NCI-H510A treated with DMSO at 0.1 percent for 48 hours (cell line): ENCODE results near the gene HACD3.
"Not testable (repeated sequence)": the region's sequence is repeated elsewhere in the genome, so short reads cannot be mapped to it uniquely, and the experiment has no call there.

Source experiments
- DNase-seq: peaks from one replicate; lab custom pipeline; 2025; lab: John Stamatoyannopoulos, UW

Gene HACD3

DNA sequence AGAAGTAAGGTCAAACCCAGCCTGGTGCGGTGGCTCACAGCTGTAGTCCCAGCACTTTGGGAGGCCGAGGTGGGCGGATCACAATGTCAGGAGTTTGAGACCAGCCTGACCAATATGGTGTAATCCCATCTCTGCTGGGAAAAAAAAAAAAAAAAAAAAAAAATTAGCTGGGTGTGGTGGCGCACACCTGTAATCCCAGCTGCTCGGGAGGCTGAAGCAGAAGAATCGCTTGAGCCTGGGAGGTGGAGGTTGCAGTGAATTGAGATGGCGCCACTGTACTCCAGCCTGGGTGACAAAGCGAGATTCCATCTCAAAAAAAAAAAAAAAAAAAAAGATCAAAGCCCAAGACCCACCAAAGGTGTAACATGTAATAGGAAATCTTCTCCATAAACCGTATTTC, 19.0 kb downstream of the HACD3 start:
- DNase-seq = not testable (repeated sequence)

DNA sequence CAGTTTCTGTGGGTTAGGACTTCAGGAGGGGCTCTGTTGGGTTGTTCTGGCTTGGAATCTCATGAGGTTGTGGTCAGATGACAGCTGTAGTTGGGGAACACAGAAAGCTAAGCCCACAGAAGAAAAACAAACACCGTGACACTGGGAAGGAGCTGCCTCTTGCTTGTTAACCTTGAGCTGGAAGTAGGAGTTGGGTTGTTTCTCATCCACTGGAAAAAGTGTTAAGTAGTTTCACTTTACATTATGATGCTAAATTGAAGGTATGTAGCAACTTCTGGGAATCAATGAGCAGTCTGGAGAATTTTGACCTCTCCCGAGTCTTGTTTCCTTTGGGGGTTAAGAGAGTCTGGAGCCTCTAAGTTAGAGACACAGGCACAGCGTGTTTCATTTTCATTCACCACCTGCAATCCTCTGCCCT, 20.4 kb downstream of the HACD3 start:
- DNase-seq = no peak

DNA sequence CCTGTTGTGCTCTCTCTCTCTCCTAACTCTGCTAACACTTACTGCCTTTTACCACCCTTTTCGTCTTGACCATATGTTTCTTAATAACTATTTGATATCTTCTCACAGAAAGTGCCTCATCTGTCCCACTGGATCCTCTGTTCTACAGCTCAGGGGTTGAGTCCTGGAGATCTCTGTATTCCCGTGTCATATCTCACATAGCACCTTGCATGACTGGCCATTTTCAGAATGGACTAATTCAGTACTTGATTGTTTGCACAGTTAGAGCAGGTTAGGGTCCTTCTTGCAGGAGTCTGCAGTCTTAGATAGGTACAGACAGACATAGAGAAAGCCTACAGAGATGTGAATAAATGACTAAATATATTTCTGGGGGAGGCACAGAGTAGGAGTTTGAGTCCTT, 20.9 kb downstream of the HACD3 start:
- no peak for DNase-seq

DNA sequence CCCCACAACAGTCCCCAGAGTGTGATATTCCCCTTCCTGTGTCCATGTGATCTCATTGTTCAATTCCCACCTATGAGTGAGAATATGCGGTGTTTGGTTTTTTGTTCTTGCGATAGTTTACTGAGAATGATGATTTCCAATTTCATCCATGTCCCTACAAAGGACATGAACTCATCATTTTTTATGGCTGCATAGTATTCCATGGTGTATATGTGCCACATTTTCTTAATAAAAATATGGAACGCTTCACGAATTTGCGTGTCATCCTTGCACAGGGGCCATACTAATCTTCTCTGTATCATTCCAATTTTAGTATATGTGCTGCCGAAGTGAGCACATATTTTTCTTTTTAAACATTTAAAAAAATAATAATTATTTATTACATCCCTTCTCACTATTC, 22.6 kb downstream of the HACD3 start:
- DNase-seq = not testable (repeated sequence)

DNA sequence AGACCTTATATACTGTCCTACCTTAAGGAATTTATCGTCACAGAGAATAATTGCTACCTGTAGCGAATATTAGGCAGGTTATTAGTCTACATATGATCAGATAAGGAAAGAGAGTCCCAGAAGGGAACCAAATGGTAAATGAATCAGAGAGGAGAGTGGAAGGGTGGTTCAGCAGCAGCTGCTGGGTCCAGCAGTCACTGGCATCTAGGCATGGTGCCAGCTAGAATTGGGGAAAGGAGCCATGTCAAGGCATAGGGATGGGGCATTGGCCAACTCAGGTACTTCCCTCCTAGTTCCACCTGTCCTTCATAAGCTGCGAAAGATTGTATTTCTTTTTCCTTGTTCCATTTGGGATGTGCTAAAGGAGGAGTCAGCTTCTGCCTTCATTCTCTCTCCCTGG, 23.4 kb downstream of the HACD3 start:
- no peak for DNase-seq

DNA sequence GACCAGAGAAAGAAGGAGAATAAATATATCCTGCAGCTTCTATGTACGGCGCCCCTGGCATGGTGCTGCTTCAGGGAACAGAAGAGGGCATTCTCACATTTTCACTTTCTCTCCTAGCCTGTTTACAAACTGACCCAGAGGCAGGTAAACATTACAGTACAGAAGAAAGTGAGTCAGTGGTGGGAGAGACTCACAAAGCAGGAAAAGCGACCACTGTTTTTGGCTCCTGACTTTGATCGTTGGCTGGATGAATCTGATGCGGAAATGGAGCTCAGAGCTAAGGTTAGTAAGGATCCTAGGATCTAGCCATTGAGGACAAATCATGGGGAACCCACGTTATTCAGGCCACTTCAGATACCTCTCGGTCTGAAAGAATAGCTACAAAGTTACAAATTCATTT, 26.4 kb downstream of the HACD3 start:
- DNase-seq = no peak

DNA sequence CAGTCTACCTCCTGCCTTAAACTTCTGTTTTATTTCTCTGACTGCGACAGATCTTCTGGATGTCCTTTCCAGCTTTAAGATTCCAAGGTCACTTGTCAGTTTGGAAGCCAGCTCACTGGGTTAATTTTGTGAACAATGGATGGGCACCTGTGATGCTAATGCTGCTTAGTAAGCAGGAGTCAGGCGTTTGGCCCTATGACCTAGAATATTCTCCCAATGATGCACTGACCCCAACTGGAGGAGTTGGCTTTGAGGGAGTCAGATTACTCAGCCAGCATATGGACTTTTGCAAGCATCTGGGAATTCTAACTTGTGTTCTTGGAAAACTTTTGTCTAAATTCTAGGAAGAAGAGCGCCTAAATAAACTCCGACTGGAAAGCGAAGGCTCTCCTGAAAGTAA, 28.1 kb downstream of the HACD3 start:
- DNase-seq = no peak

DNA sequence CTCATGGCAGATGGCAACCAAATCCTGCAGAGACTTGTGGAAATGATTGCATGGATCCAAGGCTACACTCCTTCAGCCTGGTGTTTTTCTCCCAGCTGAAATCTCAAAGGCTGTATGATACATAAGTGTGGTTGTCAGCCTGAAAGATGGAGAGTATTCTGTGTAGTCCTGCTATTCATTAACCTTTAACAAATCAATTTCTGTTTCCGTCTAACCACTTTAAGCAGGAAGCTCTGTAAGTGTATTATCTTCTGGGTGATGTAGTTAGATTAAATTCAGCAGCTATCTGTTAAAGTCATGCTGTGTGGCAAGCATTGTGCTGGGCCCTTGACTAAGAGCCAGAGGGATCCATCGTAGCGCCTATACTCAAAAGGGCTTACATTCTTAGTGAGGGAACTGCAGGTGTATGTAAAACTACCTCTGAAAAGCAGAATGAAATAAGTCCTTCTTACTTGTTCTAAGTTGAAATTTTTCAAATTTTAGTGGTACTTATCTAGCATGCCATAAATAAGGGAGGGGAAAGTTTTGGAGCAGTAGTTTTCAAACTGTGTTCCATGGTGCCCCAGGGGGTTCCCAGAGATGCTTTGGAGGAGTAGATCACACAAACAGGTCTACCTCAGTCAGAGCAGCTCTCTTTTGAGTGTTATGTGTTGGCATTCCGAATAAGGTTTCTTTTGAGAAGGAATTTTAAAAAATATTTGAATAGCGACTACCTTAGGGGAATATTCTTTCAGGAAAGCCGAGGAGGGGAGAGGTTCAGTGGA, 28.9 kb downstream of the HACD3 start:
- no peak for DNase-seq

DNA sequence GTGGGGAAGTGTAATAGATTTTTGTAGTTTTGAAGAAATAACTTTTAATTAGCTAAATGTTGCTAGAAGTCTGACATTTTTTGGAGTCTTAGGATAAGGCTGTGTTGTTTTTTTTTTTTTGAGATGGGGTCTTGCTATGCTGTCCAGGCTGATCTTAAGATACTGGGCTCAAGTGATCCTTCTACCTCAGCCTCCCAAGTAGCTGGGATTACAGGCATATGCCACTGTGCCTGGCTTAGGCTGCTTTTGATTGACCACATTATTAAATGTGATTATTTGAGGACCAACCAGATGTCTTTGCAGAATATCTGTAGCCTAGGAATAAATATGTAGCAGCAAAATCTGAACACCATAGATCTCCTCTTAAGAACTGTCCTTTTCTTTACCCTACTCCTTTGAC, 29.7 kb downstream of the HACD3 start:
- DNase-seq = no peak

DNA sequence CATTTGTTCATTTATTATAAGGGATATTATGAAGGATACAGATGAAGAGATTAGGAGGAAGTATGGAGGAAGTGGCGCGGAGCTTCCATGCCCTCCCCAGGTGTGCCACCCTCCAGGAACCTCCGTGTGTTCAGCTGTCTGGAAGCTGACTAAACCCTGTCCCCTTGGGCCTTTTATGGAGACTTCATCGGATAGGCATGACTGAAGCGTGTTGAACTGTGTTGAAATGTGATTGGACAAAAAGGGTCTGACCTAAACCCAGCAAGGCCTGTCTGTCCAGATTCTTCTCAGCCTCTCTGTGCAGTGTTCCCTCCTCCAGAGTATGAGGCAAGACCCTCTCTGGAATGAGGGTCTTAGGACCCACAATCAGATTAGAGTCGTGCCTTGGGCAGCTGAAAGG, 31.7 kb downstream of the HACD3 start:
- no peak for DNase-seq

DNA sequence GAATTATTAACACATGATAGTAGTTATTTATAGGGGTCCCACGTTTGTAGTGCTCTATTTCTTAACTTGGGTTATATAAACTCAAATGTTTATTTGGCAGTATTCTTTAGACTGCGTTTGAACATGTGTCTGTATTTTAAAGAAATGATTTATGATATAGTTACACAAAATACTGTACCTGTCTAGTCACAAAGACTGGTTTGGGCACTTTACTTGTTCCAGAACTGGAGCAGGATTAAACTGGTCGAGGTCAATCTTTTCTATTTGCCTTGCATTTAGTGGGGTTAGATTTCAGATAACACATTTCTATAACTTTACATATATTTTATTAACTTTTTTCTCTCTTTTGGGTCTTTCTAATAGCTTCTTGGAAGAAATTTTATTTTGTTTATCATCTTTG, 39.5 kb downstream of the HACD3 start:
- no peak for DNase-seq

DNA sequence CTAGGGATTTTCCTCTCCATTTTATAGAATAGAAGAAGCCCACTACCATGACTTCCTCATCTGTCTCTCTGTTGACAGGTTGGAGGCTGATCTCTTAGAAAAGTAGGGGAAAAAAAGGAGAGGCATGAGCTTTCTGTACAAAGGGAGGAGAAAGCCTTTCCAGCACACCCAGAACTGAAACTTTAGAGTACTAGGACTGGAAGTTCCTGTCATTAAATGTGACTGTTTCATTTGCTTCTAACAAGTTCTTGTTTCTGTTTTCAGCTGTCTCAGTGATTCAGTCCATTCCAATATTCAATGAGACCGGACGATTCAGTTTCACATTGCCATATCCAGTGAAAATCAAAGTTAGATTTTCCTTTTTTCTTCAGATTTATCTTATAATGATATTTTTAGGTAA, 41.7 kb downstream of the HACD3 start:
- no peak for DNase-seq

DNA sequence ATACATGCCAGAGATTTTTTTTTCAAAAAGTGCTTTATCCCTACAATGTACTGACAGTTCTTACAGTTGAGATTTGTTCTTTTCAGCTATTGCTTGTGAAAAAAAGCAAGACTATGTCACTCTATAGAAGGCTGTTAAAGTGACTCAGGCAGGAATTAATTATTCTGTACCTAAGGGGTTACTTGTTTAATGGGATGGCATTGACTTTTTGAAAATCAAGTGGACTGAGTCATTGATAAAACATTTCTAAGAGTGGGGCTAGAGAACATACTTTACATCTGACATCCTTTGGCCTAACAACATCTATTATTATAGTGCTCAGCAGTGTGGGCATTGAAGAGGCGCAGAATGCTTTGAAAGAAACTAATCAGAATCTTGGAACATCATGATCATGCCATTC, 46.4 kb downstream of the HACD3 start:
- no peak for DNase-seq

DNA sequence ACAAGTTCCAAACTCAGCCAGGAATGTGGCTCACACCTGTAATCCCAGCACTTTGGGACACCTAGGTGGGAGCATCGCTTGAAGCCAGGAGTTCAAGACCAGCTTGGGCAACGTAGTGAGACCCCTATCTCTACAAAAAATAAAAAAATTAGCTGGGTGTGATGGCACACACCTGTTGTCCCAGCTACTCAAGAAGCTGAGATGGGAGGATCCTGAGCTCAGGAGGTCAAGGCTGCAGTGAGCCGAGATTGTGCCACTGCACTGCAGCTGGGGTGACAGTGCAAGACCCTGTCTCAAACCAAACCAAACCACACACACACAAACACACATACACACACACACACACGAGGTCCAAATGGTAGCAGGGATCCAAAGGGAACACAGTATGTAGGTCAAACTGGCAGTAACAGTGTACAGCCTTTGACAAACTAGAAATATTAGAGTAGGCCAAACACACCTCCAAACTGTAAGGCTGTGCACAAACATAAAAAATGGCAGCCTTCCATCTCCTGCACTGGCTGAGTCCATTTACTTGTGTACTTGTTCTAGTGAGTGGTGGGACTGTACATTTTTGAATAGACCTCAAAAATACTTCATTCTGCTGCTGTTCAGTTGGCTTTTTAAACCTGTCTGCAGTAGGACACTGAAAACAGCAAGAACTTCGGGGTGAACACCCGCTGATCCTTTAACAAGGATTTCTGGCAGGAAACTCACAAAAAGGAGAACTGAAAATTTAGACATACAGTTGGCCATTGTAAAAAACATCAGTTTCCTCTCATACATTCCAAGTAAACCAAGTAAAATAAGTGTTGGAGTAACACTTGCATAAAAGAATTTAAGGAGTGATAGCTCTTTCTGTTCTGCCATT, 47.1 kb downstream of the HACD3 start:
- no peak for DNase-seq

DNA sequence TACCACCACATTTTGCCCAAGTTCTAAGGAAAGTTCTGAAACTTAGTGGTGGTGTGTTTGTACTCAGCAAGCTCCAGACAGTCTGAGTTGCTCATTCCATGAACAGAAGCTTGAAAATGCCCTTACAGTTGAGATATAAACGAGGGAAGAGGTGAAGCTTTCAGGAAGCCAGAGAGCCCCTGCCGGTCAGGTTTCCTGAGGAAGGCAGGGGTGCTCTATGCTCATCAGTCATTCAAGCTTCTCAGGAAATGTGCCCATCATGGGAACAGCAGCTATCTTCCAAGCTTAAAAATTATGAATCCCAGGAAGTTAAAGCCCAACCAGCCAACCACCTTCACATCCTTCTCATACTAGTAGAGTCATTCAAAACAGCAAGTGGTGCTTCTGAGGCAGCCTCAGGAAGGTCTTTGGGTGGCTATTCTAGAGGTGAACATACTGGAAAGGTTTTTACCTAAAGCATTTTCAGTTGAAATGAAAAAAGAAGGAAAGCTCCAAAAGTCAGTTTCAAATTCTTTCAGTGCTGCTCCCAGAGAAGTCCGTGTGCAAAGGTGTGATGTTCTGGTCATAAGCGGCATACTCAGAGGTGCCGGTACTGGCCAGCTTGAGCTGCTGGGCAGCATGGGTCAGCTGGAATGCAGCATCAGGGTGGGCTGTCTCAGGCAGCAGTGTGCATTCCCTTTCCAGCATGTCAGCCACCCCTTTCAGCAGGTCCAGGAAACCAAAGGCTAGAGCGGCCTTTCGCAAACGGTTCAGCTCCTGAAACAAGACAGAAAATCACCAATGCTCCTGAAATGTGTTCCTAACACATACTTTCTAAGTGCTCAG, 48.9 kb downstream of the HACD3 start:
- no peak for DNase-seq

DNA sequence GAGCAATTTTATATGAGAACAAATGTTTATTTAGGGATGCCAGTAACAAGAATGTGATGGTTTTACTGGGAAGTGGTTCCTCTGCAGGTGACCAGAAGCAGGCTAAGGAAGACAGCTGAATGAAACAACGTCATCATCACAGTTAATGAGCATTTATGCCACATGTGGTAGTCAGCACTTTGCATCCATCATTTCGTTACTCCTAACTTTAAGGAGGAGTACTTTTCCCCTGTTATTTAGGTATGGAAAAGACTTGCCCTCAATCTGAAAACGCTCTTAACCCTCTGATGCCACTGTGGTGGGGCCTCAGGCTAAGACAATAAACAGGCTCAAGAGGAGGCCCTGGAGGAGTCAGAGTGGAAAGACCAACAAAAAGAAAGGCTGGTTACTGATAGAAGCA, 49.5 kb downstream of the HACD3 start:
- no peak for DNase-seq

DNA sequence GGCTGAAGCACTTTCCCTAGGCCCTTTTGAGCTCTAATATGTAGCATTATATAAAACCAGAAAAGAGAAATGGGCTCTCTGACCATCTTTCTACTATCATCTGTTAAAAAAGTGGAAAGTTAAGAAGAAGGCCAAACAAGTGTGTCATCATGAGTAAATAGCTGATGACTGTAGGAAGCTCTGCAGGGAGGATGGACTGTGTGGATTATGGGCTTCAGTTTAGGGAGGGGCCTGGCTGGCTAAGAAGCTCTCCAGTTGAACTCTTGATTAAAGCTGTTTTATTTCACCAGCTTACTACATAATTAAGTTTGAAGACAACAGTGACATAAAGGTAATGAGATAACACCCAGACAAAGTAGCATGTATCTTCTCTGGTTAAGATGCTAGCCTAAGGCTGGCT, 50.0 kb downstream of the HACD3 start:
- no peak for DNase-seq

DNA sequence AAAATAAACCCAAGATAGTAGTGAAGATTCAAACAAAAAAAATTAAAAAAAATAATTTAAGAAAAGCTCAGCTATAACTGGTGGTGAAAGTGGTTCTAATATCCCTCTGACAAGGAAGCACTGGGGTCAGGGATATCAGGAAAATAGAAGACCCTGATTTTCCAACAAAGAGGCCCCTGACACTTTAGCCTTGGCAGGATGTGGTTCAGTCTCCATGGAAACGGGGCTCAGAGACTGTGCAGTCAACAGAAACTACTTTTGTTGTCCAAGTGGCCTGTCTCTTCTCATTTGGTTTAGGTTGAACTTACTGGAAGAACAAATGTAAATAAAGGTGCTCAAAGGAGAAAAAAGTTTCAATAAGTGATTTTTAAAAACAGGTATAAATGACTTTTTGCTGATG, 53.4 kb downstream of the HACD3 start:
- no peak for DNase-seq

DNA sequence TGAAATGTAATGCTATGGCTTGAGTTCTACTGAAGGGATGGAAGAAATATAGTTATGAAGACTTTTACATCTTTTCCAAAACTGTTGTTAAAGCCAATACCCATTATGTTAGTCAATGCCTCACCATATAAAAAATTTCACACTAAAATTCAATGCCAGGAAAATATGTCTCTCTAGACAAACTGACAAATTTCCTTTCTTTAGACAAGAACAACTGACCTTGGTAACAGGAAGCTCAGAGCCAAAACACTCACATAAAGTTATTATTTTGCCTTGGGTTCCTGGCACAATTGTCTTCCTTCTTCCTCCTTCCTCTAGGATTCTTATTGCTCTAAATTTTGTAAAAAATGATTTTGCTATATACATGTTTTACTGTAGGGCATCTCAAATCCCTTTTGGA, 54.0 kb downstream of the HACD3 start:
- no peak for DNase-seq

DNA sequence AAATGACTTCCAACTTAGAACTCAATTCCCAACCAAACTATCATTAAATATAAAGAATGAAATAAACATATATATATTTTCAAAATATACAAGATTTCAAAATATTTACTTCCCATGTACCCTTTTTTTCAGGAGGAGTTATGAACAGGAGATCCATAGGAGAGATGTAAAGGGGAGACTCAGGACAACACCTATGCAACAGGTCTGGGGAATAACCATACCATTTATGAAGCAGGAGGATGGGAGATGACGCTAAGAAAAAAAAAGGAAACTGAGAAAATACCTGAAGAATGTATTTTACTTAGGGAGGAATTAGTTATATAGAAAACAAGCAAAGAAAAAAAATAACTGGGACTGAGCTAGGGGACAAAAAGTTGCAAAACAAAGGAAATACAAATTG, 56.8 kb downstream of the HACD3 start:
- no peak for DNase-seq

DNA sequence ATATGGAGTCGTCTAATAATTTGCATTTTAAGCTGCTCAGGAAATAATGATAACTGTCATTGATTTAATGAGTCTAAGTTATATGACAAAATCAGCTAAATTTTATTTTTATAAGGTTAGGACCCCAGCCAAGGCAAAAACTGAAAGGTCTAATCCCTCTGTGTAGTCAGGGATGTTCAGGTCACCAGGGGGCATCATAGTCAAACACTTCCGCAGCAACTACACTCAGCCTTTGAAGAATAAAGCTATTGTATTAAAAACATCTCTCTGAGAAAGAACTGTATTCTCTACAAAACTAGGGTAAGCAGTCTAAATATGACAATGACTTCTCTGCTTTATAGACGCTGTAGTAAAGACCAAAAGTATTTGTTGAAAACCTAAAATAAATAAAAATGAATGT, 65.7 kb downstream of the HACD3 start:
- DNase-seq = peak; percentile 5

DNA sequence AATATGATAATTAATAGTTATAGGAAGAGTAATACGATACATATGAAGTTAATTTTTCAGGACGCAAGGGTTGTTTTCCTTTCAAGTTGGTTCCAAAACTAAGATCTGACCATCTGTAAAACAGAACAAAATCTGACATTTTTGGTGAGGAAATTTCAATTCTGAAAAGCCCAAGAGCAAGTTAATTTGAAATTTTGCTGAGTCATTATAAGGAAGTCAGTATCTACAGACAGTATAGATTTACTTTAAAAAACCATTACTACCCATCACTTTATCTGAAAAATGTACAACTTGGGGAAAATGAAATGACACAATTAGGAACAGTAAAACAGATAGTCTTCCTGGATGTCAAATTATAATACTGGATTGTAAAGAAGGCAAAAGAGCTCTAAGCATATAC, 68.2 kb downstream of the HACD3 start:
- DNase-seq = no peak

DNA sequence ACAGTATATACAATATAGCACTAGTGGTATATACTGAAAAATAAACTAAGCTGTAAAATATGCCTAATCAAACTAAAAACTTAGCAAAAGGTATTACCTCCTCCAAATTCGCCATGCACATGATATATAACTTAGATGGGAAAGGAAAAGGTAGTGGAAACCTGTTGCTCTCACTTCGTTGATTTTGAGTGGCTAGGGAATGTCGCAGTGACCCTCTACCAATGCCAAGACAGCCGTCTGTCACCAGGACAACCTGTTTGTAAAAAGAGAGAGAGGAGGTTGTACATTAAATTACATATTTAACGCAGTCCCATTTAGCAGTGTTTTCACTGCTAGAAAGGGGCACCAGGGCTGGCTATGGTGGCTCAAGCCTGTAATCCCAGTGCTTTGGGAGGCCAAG, 69.4 kb downstream of the HACD3 start:
- DNase-seq = no peak
